ENCODE data around the gene HNRNPA1. TPM values are rescaled to one million over a fixed set of nuclear protein-coding genes. Genes with fewer than 3 reads are reported as not detected.

HNRNPA1 gene
- polyA plus RNA-seq, 1 donor from 2014 or later: 613 TPM

- H2AFZ ChIP-seq (ENCODE audit: low read depth, low read length): no peak overlapping the region
- TF ChIP-seq MXI1 (conservative IDR thresholded peaks at IDR 0.05; ENCODE audit: poor library complexity, severe bottlenecking) (no peak), EP300 (conservative IDR thresholded peaks at IDR 0.05; ENCODE audit: poor library complexity, severe bottlenecking) (no peak), REST (IDR thresholded peaks at IDR 0.05; ENCODE audit: borderline replicate concordance) (no peak), RAD21 (conservative IDR thresholded peaks at IDR 0.05) (no peak), POLR2AphosphoS5 (IDR thresholded peaks at IDR 0.05) (no peak), TAF1 (IDR thresholded peaks at IDR 0.05; ENCODE audit: low read depth) (no peak), CTCF (IDR thresholded peaks at IDR 0.05; ENCODE audit: poor library complexity, severe bottlenecking) (no peak), SMC3 (conservative IDR thresholded peaks at IDR 0.05; ENCODE audit: poor library complexity) (no peak), EZH2 (IDR thresholded peaks at IDR 0.05; ENCODE audit: borderline replicate concordance, insufficient read depth, low read length, poor library complexity, severe bottlenecking) (no peak)
- H3K9me2 ChIP-seq (ENCODE audit: insufficient read depth, low read length): no peaks in the 10 kb centered on the region
- no peaks in the 10 kb centered on the region for H3K27me3 ChIP-seq (ENCODE audit: insufficient read depth, low read depth, low read length)
- H3K36me3 ChIP-seq (ENCODE audit: insufficient read depth, low read length): no peaks in the 10 kb centered on the region
- H3K4me2 ChIP-seq (ENCODE audit: low read length): no peak overlapping the region
- H3K9me3 ChIP-seq (ENCODE audit: low read length): no peaks in the 10 kb centered on the region
- H3K79me2 ChIP-seq (replicated peaks; ENCODE audit: insufficient read depth, low read length): no peaks in the 10 kb centered on the region
- no peak overlapping the region for H3K4me3 ChIP-seq (ENCODE audit: low read length)
- H3K9ac ChIP-seq (ENCODE audit: low read length): no peak overlapping the region
- no peaks in the 10 kb centered on the region for H3F3A ChIP-seq (ENCODE audit: insufficient read depth, low read length, poor library complexity, severe bottlenecking)
- H4K20me1 ChIP-seq (ENCODE audit: insufficient read depth): no peaks in the 10 kb centered on the region
- H3K27ac ChIP-seq (ENCODE audit: low read length): no peak overlapping the region
Observed at GRCh38 chr12:54294953-54295566, 14.5 kb downstream of the HNRNPA1 start.

GRCh38 chr12:54296393-54297099 lies 16.0 kb downstream of the HNRNPA1 start:
- Histone ChIP-seq H3K4me3 (ENCODE audit: low read length) (no peak overlapping the region), H3K9me3 (ENCODE audit: low read length) (no peaks in the 10 kb centered on the region)
- no peak for TF ChIP-seq SMC3 (conservative IDR thresholded peaks at IDR 0.05; ENCODE audit: poor library complexity)
- TF ChIP-seq EP300 (conservative IDR thresholded peaks at IDR 0.05; ENCODE audit: poor library complexity, severe bottlenecking): no peak
- no peak for TF ChIP-seq REST (IDR thresholded peaks at IDR 0.05; ENCODE audit: borderline replicate concordance)
- no peak for TF ChIP-seq CTCF (IDR thresholded peaks at IDR 0.05; ENCODE audit: poor library complexity, severe bottlenecking)
- TF ChIP-seq EZH2 (IDR thresholded peaks at IDR 0.05; ENCODE audit: borderline replicate concordance, insufficient read depth, low read length, poor library complexity, severe bottlenecking): no peak
- TF ChIP-seq RAD21 (conservative IDR thresholded peaks at IDR 0.05): no peak

More at GRCh38 chr12:54296393-54297099, 16.0 kb downstream of the HNRNPA1 start:
- Histone ChIP-seq H3K9ac (ENCODE audit: low read length) (no peak overlapping the region), H3K9me2 (ENCODE audit: insufficient read depth, low read length) (no peaks in the 10 kb centered on the region), H4K20me1 (ENCODE audit: insufficient read depth) (no peaks in the 10 kb centered on the region), H3K27me3 (ENCODE audit: insufficient read depth, low read depth, low read length) (no peaks in the 10 kb centered on the region), H3F3A (ENCODE audit: insufficient read depth, low read length, poor library complexity, severe bottlenecking) (no peaks in the 10 kb centered on the region), H2AFZ (ENCODE audit: low read depth, low read length) (no peak overlapping the region), H3K4me2 (ENCODE audit: low read length) (no peak overlapping the region), H3K36me3 (ENCODE audit: insufficient read depth, low read length) (no peaks in the 10 kb centered on the region), H3K27ac (ENCODE audit: low read length) (no peak overlapping the region), H3K79me2 (replicated peaks; ENCODE audit: insufficient read depth, low read length) (no peaks in the 10 kb centered on the region)
